ENCODE measurements around the gene BCL7A. TPM values are rescaled to one million over a fixed set of nuclear protein-coding genes. Genes with fewer than 3 reads are reported as not detected.
A peak's percentile ranks its signal among the peaks of the same experiment; 100 is the strongest.

The BCL7A gene
- total RNA-seq, 2 donors from 2014 or later: 3.3 to 7.6 TPM

GRCh38 chr12:122084857-122085405, 63.2 kb downstream of the BCL7A start:
- intact Hi-C loops (cut with DNase I): no loop called here
- DNase-seq (ENCODE audit: low spot score): no peak

GRCh38 chr12:122085591-122085990, 63.9 kb downstream of the BCL7A start:
- DNase-seq (ENCODE audit: low spot score): no peak
- intact Hi-C loops (cut with DNase I): no loop called here

- intact Hi-C loops (cut with DNase I): no loop called here
- DNase-seq (ENCODE audit: low spot score): no peak
Observed at GRCh38 chr12:122086116-122086515, 64.4 kb downstream of the BCL7A start.

GRCh38 chr12:122086641-122087285, 65.1 kb downstream of the BCL7A start:
- intact Hi-C loops (cut with DNase I): no loop called here
- no peak for DNase-seq (ENCODE audit: low spot score)

- intact Hi-C loops (cut with DNase I): no loop called here
- DNase-seq (ENCODE audit: low spot score): no peak
Observed at GRCh38 chr12:122087431-122088178, 65.9 kb downstream of the BCL7A start.

- no peak for DNase-seq (ENCODE audit: low spot score)
- intact Hi-C loops (cut with DNase I): no loop called here
Observed at GRCh38 chr12:122088179-122088810, 66.6 kb downstream of the BCL7A start.

- intact Hi-C loops (cut with DNase I): no loop called here
- DNase-seq (ENCODE audit: low spot score): no peak
Observed at GRCh38 chr12:122089077-122089476, 67.4 kb downstream of the BCL7A start.

GRCh38 chr12:122090759-122091515, 69.3 kb downstream of the BCL7A start:
- intact Hi-C loops (cut with DNase I): no loop called here
- no peak for DNase-seq (ENCODE audit: low spot score)

GRCh38 chr12:122093098-122093883, 71.6 kb downstream of the BCL7A start:
- DNase-seq (ENCODE audit: low spot score): no peak
- intact Hi-C loops (cut with DNase I): no loop called here

GRCh38 chr12:122094137-122094734, 72.6 kb downstream of the BCL7A start:
- intact Hi-C loops (cut with DNase I): no loop called here

GRCh38 chr12:122094735-122095631, 73.3 kb downstream of the BCL7A start:
- DNase-seq (ENCODE audit: low spot score): no peak
- intact Hi-C loops (cut with DNase I): no loop called here

More at GRCh38 chr12:122094137-122094734, 72.6 kb downstream of the BCL7A start:
- DNase-seq (ENCODE audit: low spot score): no peak

- no peak for DNase-seq (ENCODE audit: low spot score)
- intact Hi-C loops (cut with DNase I): no loop called here
Observed at GRCh38 chr12:122096014-122096413, 74.3 kb downstream of the BCL7A start.

- intact Hi-C loops (cut with DNase I): no loop called here
- DNase-seq (ENCODE audit: low spot score): no peak
Observed at GRCh38 chr12:122096591-122097149, 75.0 kb downstream of the BCL7A start.

- intact Hi-C loops (cut with DNase I): no loop called here
- no peak for DNase-seq (ENCODE audit: low spot score)
Observed at GRCh38 chr12:122097584-122097926, 75.9 kb downstream of the BCL7A start.

- intact Hi-C loops (cut with DNase I): no loop called here
- DNase-seq (ENCODE audit: low spot score): peak; percentile 90
Observed at GRCh38 chr12:122097927-122098756, 76.5 kb downstream of the BCL7A start.

- intact Hi-C loops (cut with DNase I): no loop called here
- no peak for DNase-seq (ENCODE audit: low spot score)
Observed at GRCh38 chr12:122099280-122099749, 77.6 kb downstream of the BCL7A start.
